COLO668 (cell line): ENCODE data around the gene OPRL1.

Experiments
- DNase-seq: peaks from one replicate; lab custom pipeline; 2025; ENCODE audit not compliant: unreplicated experiment; lab: John Stamatoyannopoulos, UW

OPRL1 gene

GRCh38 chr20:64139199-64140060 is 59.5 kb downstream of the OPRL1 start:
- DNase-seq: no peak

DNA sequence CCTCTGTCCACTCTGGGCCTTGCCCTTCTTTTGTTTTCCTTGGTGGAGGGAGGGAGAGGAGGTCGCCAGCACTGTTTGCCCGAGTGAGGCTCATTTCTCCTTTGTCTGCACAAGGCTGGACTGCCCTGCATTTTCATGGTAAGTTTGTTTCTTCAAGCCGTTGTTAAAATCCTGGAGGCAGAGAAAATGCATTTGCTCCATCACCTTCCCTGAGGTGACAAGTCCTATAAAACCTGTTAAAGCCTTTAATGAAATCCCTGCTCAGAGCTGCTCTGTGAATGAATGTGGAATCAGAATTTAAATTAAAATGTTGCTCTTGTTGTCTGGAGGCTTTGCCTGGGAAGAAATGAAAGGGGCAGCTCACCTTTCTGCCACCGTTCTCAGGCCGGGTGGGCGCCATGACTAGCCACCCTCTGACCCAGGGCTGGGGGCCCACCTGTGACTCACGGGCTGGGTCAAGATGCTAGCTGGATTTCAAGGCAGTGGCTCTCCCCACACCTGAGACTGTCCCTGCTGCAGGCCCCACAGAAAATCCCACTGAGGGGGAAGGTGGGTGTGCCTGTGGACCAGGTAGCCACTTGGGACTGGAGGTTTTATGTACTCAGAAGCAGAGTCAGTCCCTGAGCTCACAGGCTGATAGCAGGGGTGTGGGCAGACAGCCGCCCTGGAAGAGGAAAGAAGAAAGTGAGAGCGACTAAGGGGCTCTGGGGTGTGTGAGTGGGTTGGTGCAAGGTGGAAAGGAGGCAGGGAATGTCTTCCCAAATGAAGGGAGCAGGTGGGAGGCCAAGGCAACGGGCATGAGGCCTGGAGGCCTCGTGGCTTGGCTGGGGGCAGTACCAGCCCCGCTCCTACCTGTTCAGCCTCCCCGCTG is 60.4 kb downstream of the OPRL1 start:
- no peak for DNase-seq

DNA sequence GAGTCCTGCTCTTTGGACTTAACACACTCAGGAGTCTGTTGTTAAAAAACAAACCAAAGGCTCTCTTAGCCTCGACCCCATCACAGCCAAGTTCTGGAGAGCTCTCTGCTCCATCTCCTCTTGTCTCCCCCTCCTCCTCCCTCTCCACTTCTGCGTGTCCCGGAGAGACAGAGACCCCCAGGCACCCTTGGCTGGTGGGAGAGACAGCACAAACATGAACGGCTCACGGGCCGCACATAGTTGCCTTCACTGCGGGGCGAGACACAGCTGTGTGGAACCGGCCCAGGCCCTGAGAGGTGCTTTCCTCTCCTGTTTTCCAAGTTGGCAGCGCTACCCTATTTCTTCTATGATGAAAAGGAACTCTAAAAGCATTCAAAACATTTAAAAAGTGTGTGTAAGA is 61.1 kb downstream of the OPRL1 start:
- DNase-seq: no peak

DNA sequence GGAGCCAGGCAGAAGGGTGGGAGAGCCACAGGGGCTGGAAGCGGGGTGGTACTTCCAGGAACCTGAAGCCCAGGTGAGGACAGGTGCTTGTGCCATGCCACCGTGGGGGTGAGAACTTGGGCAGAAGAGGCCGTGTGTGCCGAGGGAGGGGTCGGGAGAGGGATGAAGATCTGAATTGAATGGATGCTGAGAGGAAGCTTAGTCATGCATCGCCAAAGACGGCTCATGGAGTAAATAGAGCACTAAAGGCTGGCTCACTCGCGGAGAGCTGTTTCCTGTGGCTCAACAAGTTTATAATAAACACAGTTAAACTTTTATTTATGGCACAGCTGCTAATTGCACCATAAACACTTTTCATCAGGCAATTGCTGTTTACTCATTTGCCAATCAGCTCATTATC is 62.7 kb downstream of the OPRL1 start:
- peak; percentile 78 for DNase-seq

GRCh38 chr20:64143018-64143801 is 63.3 kb downstream of the OPRL1 start:
- DNase-seq: no peak

DNA sequence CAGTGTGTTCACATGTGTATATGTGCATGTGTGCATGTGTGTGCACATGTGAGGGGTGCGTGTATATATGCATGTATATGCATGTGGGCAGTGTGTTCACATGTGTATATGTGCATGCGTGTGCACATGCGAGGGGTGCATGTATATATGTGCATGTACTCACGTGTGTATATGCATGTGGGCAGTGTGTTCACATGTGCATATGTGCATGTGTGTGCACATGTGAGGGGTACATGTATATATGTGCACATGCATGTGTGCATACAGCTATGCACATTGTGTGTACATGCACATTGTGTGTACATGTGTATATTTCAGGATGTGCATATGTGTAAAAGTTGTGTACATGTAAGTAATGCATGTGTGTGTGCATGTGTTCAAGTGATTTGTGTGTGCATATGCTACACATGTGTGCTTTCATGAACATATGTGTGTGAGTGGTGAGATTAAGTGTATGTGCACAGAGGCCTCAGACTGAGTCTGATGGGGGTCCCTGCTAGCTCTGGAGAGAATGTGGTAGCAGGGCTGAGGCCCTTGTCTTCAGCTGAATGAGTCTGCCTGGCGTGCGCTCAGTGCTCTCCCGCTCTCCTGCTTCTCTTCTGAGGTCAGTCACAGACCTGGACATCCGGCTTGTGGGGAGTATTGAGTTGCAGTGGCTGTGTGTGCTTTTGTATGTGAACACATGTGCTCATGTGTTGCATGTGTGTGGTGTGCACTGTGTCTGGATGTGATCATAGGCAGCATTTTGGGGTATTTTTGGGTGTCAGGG is 64.4 kb downstream of the OPRL1 start:
- no peak for DNase-seq

DNA sequence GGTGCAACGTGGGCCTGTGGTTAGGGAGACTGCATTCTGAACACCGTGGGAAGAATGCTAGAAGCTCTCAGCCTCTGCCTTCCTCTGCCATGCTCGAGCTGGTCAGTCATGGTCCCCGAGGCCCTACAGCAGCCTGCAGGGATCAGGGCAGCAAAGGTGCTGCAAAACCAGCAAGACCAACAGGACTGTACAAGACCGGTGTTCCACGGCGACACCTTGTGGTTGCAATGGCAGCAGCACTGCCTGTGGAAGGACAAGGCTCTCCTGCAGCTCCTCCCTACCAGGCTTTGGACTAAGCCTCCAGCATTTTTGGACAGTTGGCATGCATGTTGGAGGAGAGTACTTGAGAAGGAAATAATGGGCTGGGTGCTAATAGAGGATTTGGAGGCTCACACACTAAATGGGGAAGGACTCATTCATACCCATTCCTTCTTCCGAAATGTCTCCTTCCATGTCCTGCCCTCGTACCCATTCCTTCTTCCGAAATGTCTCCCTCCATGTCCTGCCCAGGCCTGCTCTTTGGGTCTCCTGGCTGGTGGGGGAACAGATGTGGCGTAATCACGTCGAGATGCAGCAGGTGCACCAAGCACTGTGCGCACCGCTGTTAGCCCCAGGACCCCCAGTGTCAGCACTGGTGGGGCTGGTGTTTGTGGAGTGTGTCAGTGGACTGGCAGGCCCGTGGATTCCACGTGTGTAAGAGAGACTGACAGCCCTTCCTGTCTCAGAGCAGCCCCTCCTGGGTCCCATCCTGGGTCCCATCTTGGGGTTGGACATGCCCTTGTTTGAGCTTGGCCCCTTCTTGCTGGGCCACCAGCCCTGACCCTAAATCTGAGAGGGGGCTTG is 65.8 kb downstream of the OPRL1 start:
- peak; percentile 17 for DNase-seq

DNA sequence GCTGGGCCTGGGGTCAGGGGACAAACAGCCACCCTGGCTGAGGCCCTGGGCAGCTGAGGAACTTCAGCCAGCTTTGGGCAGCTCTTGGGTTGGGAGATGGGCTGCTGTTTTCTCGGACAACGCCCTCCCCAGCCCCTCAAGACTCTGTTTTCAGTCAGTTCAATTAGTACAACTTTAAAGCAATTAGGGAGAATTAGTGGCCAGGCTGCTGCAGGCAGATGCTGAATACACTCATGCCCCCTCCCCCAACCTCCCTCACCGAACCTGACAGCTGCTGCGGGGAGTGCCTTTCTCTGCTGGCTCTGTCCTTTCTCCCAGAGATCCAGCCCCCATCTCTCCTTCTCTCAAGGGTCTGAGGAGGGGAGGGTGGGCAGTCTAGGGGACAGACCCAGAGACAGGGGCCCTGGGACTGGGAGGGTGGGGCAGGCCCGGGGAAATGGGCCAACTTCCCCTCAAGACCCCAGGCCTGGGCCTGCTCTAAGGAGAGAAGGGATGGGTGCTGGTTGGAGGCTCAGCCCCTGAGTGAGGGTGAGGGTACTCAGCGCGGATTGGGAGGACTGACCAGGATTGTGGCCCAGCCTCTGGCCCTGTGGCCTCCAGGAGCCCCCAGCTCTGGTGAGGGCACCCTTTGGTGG is 66.5 kb downstream of the OPRL1 start:
- DNase-seq: peak; percentile 58

- no peak for DNase-seq
These were observed 67.1 kb downstream of the OPRL1 start for GRCh38 chr20:64146936-64147477.

GRCh38 chr20:64148581-64148980 is 68.7 kb downstream of the OPRL1 start:
- no peak for DNase-seq

DNA sequence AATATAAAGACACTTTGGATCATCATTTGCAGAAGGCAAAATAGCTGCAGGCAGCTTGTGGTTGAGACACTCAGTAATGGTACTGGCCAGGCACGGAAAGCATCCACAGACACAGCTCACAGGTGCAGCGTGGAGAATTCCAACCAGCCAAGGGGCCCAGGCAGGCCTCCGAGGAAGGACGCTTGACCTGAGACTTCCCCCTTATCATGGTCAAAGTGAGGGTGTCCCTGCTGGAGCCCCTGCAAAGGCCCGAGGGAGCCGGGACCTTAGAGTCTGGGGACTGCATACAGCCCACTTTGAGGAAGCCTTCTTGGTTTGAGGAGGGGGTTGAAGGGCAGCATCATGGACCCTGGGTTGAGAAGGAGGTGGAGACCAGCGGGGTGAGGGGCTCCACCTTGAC is 69.3 kb downstream of the OPRL1 start:
- DNase-seq: no peak

DNA sequence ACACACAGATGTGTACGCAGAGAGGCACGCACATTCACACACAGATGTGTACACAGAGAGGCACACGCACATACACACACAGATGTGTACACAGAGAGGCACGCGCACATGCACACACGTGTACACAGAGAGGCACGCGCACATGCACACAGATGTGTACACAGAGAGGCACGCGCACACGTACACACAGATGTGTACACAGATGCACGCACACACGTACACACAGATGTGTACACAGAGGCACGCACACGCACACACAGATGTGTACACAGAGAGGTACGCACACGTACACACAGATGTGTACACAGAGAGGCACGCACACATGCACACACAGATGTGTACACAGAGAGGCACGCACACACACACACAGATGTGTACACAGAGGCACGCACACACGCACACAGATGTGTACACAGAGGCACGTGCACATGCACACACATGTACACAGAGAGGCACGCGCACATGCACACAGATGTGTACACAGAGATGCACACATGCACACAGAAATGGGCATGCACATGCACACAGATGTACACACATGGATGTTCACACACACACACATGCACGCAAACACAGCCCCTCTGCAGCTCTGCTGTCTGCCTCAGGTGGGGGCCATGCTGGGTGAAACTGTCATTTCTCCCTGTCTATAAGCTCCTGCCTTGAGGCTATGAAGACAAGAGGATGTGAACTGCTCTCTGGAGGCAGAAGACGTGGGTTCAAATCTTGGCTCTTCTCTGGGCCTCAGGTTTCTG is 70.1 kb downstream of the OPRL1 start:
- no peak for DNase-seq
